Effector CD4-positive, alpha-beta T cell (primary cell): ENCODE data around the gene RGS7.
"Not testable (repeated sequence)": the region's sequence is repeated elsewhere in the genome, so short reads cannot be mapped to it uniquely, and the experiment has no call there.

ENCODE experiments used
- DNase-seq: peaks from one replicate; pipeline ENCODE4 v3.0.0-alpha.2; 2020

RGS7 gene

DNA sequence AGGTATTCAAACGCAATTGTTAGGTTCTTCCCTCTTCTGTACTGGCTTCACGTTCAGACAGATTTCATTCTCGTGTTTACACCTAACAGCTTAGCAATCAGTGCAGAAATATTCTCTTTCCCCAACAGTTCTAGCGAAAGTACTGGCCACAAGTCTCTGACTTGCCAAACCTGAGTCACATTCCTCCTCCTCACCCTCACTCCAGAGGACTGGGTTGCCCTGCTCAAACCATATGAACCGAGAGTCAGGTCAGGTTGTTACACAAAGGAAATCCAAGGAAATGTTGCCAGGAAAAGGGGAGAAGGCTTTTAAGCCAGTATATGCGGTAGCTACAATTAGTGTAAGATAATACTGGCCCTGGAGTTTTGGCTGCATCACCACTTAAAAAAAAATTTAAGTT, 282.5 kb downstream of the RGS7 start:
- no peak for DNase-seq

GRCh38 chr1:241068359-241068758, 288.6 kb downstream of the RGS7 start:
- no peak for DNase-seq

- no peak for DNase-seq
Measured at GRCh38 chr1:241063276-241063675, 293.7 kb downstream of the RGS7 start.

DNA sequence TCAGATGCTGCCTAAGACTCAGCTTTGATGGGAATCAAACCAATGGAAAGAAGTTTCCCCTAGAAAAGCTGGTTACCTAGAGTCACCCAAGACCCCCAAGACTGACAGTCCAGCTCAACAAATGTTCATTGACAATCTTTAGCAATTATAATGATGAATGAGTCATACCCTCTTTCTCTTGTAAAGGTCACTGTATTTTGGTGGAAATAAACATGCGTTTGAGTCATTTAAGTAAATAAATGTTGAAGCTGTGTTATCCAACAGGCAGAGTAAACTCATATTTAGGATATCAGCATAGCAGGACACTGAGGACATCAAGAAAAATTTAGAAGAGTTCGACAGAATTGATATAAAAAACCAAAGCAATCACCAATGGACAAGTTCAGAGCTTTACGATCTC, 295.9 kb downstream of the RGS7 start:
- DNase-seq = no peak

DNA sequence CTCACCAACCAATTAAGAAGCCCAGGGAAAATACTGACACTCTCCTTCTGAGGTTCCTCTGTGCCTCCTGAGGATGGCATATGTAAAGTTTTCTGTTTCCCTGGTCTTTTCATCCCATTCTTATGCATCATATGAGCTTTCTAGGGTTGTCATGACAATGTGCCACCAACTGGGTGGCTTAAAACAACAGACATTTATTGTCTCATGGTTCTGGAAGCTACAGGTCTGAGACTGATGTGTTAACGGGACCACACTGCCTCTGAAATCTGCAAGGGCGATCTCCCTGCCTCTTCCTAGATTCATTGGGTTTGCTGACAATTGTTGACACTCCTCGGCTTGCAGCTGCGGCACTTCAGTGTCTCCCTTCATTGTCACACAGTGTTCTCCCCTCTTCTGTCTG, 308.4 kb downstream of the RGS7 start:
- DNase-seq = no peak

DNA sequence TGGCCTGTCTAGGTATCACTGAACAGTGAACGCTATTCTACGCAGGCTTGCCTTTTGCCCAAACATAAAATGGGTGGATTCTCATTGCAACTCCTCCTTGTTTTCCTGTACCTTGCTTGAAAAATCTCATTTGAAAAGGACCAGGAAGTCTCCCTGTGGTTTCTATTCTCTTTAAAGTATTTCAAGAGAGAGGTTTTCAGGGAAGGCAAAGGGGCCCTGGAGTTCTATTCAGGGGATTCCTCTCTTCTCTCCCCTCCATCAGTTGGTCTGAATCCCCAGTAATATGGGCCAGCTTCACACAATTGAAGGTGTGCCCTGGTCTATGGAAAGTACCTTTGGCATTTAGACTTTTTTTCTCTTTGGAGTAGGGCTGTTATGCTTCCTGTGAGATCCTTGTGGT, 311.3 kb downstream of the RGS7 start:
- no peak for DNase-seq

GRCh38 chr1:241034203-241034936, 322.6 kb downstream of the RGS7 start:
- DNase-seq = no peak

DNA sequence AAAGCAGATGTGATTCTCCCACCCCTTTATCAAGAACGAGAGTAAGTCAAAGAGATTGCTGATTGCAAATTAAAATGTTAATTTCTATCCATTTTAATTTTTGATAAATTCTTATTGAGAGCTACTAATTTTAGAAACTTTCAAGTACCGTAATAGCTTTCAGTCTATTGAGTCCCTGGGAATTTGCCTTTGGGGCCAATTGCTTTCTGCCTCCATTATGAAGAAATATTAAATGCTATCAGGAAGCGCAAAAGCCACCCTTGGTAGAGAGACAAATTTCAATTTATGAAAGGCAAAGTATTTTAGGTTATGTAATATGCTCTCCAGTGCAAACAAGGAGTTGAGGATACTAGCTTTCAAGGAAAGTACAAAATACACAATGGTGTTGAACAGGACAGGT, 332.2 kb downstream of the RGS7 start:
- DNase-seq = no peak

DNA sequence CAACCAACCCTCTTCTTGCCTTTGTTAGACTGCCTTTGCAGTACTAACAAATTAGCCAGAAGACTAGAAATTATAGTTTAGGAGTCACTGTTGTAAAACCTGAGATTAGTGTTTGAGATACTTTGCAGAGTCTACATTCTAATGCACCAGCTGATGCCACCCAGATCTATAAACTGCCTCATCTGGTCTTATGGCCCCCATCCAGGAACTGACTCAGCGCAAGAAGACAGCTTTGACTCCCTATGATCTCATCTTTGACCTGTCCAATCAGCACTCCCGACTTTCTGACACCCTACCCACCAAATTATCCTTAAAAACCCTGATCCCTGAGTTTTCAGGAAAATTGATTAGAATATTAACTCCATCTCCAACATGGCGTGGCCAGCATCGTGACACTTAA, 334.6 kb downstream of the RGS7 start:
- DNase-seq = no peak

DNA sequence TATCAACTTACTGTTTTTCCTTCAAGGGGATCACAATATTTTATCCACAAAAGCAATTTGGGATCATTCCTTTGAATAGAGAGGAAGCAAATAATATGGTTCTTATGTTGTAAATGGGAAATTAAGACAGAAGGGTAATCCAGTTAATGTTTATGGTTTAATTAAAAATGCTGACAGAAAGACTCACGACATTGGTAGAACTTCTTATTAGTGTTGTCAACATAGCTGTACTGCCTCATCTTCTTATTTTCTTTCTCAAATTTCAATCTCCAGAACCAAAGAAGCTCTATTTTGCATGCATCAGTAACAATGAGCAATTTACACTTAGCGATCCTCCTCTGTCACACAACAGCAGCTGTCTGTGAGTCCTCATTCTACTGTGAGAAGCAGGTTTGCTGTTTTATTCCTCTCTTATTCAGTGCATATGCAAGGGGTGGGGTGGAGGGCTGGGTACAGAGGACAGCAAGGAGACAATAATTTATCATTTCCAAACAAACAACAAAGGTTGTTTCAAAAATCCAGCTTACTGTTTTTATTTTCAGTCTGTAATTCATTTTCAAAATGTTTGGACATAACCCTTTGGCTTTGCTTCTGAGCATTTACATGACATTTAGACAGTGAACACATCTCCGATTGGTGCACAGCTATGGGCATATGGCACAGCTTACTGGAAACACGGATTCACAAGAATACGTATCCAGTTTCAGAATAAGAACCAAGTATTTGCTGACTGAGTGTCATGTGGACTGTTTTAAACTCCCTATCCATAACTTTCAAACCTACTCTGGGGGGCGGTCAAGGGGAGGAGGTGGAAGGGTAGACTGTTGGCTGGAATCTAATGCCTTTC, 335.9 kb downstream of the RGS7 start:
- no peak for DNase-seq

DNA sequence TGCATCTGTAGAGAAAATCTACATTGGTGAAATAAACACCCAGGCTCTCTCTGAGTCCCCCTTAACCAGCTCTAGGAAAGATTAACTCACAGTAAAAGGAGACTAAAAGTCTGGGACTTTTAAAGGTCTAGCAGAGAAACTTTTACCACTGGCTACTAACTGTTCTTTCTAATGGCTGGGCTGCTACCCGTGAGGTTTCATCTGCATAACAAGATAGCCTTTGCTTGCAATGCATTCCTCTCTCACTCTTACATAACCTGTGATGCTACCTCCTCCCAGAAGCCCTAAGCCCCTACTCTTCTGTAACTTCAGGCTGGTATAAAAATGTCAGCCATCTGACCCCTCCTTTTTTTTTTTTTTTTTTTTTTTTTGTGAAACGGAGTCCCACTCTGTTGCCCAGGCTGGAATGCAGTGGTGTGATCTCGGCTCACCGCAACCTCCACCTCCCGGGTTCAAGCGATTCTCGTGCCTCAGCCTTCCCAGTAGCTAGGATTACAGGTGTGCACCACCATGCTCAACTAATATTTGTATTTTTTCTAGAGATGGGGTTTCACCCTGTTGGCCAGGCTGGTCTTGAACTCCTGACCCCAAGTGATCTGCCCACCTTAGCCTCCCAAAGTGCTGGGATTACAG, 344.2 kb downstream of the RGS7 start:
- DNase-seq = no peak

DNA sequence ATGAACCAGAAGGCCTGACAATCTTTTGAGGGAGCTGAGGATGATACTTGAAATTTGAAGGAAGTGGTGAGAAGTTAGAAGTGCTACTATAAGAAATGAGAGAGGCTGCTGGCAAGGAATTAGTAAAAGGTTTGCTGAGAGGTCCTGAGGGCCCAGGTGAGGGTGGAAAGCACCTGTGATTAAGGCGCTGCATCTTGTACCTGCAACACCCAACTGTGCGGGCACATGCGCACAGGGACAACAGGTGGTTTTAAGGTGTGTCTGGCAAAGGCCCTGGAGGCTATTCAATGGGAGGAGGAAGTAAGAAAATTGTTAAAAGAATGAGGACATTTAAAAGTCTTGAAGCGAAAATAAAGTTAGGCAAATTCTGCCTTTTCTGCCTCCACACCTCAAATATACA, 349.3 kb downstream of the RGS7 start:
- no peak for DNase-seq

GRCh38 chr1:240999826-241000225, 357.2 kb downstream of the RGS7 start:
- DNase-seq = no peak

DNA sequence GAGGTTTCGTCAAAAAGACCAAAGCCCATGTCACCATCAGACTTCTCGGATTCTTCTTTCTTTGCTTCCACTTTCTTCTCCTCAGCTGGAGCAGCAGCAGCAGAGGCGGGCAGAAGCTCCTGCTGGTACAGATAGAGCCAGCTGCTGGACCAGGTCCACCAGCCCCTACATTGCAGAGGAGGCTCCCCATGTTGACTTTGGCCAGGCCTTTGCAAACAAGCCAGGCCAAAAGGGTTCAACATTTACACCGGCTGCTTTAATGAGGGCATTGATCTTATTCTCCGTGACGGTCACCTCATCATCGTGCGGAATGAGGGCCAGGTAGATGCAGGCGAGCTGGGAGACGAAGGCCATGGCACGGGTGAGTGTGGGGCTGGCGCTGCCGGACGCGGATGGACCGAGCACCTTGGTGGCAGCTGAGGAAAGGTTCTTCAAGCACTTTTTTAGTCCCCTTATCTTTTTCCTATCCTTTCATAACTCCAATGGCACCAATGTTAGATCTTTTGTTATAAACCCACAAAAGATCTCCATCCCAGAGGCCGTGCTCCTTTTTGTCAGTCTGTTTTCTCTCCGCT, 358.5 kb downstream of the RGS7 start:
- no peak for DNase-seq

DNA sequence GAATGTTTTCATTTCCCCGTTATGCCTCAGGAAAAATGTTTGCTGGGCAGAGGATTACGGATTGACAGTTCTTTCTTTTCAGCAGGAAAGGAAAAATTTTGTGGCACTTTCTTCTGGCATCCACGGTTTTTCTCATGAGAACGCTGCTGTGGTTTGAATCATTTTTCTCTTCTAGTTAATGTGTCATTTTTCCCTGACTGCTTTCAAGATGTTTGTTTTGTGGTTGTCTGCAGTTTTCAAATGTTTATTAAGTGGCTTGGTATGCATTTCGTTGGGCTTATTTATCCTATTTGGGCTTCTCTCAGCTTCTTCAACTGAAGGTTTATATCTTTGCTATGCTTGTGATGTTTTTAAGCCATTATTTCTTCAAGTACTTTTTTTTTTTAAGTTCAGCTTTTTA, 359.0 kb downstream of the RGS7 start:
- DNase-seq = no peak

DNA sequence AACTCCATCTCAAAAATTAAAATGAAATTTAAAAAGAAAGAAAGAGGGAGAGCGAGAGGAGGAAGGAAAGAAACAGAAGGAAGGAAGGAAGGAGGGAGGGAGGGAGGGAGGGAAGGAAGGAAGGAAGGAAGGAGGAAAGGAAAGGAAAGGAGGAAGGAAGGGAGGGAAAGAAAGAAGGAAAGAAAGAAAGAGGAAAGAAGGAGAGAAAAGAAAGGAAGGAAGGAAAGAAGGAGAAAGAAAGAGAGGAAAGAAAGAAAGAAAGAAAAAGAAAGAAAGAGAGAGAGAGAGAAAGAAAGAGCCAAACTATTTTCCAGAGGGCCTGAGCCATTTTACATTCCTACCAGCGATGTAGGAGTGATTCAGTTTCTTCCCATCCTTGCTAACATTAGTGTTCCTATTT, 364.0 kb downstream of the RGS7 start:
- no peak for DNase-seq

DNA sequence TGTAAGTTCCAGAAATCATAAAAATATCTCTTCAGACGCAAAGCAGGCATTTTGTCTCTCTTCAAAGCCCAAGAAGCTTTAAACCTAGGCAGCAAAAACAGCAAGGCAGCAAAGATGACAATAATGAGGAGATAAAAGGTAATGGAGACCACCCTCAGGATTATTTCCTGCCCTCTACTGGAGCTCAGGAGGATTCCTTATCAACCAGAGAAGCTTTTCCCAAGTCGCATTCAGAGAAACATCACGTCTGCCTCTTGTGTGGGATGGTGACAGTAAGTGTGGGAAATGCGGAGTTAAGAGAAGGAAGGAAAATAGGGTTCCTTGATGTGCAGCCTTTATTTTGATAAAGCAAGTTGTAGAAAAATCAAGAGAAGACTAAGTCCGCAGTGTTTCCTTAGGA, 365.8 kb downstream of the RGS7 start:
- no peak for DNase-seq

DNA sequence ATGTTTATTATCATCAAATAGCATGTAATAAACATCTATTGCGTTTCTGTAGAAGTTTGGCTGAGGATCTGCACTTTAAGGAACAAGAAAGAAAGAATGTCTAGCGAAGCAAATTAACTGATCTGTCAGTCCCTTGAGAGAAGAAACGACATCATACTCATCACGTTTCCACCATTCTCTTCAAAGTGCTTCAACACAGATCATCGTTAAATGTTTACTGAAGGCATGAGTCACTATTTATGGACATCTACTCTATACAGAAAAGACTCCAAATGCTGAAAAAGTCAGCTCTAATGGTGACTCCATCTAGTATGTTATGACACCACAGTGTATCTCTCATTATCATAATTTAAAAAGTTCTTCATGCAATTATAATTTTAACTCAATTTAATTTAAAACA, 369.1 kb downstream of the RGS7 start:
- no peak for DNase-seq

DNA sequence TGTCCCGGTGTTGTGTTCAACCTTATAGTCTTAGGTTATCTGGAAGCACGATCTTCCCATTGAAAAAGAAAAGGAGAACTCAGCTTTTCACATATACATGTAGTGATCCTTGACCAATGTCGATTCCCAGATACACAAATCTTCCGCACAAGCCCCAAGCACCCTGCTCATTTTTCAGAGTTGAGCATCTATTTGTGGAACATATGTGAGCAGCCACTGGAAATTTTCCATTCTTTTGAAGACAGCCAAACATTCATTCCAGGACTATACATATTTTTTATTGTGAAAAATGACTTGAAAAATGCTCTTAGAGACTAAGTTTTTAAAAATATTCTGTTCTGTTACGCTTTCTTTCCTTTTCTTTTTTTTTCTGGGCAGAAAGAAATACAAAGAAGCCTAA, 371.9 kb downstream of the RGS7 start:
- no peak for DNase-seq

DNA sequence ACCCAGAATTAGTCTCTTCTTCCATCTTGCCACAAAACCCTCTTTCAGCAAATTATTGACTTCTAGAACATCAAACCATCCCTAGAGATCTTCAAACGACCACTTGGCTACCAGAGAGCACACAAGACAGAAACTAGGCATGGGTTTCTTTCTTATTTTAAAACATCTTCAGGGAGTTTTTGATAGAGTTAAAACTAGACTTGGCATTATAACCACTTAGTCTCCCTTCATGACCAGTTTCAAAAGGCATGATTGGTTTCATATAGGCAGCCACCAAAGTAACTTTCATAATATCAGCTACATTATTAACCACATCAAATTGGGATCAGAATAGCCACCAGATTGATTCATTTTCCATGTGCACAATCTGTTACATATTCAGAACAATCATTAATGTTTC, 376.7 kb downstream of the RGS7 start:
- no peak for DNase-seq

GRCh38 chr1:240976685-240977084, 380.3 kb downstream of the RGS7 start:
- DNase-seq = no peak

- no peak for DNase-seq
Measured at GRCh38 chr1:240973875-240974274, 383.1 kb downstream of the RGS7 start.

GRCh38 chr1:240972059-240972458, 384.9 kb downstream of the RGS7 start:
- not testable (repeated sequence) for DNase-seq

- no peak for DNase-seq
Measured at GRCh38 chr1:240970253-240970652, 386.8 kb downstream of the RGS7 start.
